ENCODE results near the gene CCDC191.

The CCDC191 gene

DNA sequence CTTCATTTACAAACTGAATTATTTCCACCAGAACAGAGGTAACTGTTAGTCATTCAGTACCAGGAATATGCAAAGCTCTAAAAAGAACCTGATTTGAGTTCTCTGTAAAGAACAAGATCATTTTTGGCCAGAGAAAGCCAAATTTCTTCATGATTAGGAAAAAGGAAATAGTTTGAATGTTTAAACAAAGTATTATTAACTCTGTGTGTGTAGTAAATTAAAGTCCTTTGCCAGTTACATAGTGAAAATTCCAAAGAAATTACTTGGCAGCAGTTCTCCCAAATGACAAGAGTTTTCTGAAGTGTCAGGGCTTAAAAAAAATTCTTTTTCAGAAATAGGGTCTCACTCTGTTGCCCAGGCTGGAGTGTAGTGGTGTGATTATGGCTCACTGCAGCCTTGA is 24.7 kb upstream of the CCDC191 start:
- CTCF ChIA-PET = no interaction called here
- TF ChIP-seq ARNT (IDR thresholded peaks at IDR 0.05) (no peak), FOXA1 (IDR thresholded peaks at IDR 0.05) (no peak), ZNF384 (IDR thresholded peaks at IDR 0.05) (no peak), FOXK2 (IDR thresholded peaks at IDR 0.05) (no peak), HDGF (IDR thresholded peaks at IDR 0.05; ENCODE audit: borderline replicate concordance) (no peak), SUZ12 (IDR thresholded peaks at IDR 0.05) (no peak), NFRKB (IDR thresholded peaks at IDR 0.05) (no peak), FOXM1 (IDR thresholded peaks at IDR 0.05; ENCODE audit: borderline replicate concordance) (no peak), BHLHE40 (IDR thresholded peaks at IDR 0.05; ENCODE audit: borderline replicate concordance) (no peak), ELF4 (IDR thresholded peaks at IDR 0.05) (no peak), CTBP1 (IDR thresholded peaks at IDR 0.05; ENCODE audit: borderline replicate concordance) (no peak), L3MBTL2 (conservative IDR thresholded peaks at IDR 0.05) (no peak), LEF1 (IDR thresholded peaks at IDR 0.05; ENCODE audit: borderline replicate concordance) (no peak), TARDBP (IDR thresholded peaks at IDR 0.05) (no peak)
- TF ChIP-seq, protein P1, sequence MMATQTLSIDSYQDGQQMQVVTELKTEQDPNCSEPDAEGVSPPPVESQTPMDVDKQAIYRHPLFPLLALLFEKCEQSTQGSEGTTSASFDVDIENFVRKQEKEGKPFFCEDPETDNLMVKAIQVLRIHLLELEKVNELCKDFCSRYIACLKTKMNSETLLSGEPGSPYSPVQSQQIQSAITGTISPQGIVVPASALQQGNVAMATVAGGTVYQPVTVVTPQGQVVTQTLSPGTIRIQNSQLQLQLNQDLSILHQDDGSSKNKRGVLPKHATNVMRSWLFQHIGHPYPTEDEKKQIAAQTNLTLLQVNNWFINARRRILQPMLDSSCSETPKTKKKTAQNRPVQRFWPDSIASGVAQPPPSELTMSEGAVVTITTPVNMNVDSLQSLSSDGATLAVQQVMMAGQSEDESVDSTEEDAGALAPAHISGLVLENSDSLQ (IDR thresholded peaks at IDR 0.05) = no peak
- DNase-seq (ENCODE audit: extremely low spot score) = no peak
- POLR2A ChIA-PET = no interaction called here

DNA sequence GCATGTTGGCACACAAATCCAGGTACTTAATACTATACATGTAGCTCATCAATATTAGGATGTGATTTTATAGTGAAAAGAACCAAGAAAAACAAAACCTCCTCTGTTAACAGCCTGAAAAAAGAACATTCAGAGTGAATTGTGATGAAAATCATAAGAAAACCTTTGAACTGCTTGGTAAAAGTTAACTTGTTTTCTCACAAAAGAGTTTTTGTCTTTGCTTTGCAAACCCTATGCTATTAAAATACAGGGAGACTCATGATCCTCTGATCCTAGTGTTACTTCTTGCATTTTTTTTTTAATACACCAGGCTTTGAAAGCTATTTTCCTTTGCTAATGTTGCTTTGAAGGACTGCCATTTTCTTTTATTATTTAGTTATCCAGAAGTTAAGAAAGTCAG is 23.9 kb upstream of the CCDC191 start:
- no peak for DNase-seq (ENCODE audit: extremely low spot score)
- ChIA-PET POLR2A (no interaction called here), CTCF (interaction anchor here (0.6 kb wide), 1 partner anchor 20 kb away, joined by 7 read pairs; no protein-coding TSS in a partner anchor)
- TF ChIP-seq SUZ12 (IDR thresholded peaks at IDR 0.05) (no peak), BHLHE40 (IDR thresholded peaks at IDR 0.05; ENCODE audit: borderline replicate concordance) (no peak)
- TF ChIP-seq, protein P1 (IDR thresholded peaks at IDR 0.05) = no peak

DNA sequence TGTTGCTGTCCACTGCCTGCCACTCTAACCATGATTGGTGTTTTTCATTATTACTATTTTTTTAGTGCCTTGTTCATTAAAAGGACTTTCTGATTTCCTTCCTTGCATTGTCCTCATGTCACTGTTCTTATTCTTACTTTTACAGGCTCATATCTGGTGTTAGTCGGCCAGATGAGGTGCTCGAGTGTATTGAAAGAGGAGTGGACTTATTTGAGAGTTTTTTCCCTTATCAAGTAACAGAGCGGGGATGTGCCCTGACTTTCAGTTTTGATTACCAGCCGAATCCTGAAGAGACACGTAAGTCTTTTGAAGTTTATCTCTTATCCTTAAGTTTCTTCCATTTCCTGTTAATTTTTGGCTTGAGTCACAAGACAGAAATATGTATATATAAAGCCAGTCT is 23.4 kb upstream of the CCDC191 start:
- ChIA-PET CTCF (interaction anchor here (0.6 kb wide), 1 partner anchor 21 kb away, joined by 7 read pairs; no protein-coding TSS in a partner anchor), POLR2A (no interaction called here)
- TF ChIP-seq NFRKB (IDR thresholded peaks at IDR 0.05) = no peak
- no peak for TF ChIP-seq FOXK2 (IDR thresholded peaks at IDR 0.05)
- no peak for TF ChIP-seq ELF4 (IDR thresholded peaks at IDR 0.05)
- no peak for TF ChIP-seq BHLHE40 (IDR thresholded peaks at IDR 0.05; ENCODE audit: borderline replicate concordance)
- TF ChIP-seq CTBP1 (IDR thresholded peaks at IDR 0.05; ENCODE audit: borderline replicate concordance) = no peak
- no peak for TF ChIP-seq FOXA1 (IDR thresholded peaks at IDR 0.05)
- DNase-seq (ENCODE audit: extremely low spot score) = no peak

DNA sequence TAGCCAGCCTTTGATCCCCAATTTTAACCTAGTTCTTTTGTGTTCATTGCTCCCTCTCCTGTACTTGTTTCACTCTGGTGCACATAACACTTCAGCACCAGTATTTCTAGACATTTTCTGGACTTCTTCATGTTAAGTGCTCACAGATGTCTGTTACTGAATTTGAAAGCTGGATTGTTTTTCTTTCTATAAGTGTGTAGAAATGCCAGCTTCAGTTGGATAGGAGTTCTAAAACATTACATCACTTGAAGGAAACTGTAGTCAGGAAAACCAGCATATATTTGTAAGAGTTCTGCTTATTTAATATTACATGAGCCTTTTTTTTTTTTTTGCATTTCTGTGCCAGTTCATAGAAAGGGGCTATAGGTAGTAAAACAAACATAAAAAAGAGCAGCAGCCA is 21.8 kb upstream of the CCDC191 start:
- no peak for DNase-seq (ENCODE audit: extremely low spot score)
- CTCF ChIA-PET = no interaction called here
- POLR2A ChIA-PET = no interaction called here
- TF ChIP-seq BHLHE40 (IDR thresholded peaks at IDR 0.05; ENCODE audit: borderline replicate concordance) = no peak
- no peak for TF ChIP-seq SP1 (IDR thresholded peaks at IDR 0.05)
- TF ChIP-seq LEF1 (IDR thresholded peaks at IDR 0.05; ENCODE audit: borderline replicate concordance) = no peak
- no peak for TF ChIP-seq ELF4 (IDR thresholded peaks at IDR 0.05)
- no peak for TF ChIP-seq ARNT (IDR thresholded peaks at IDR 0.05)
- TF ChIP-seq SUZ12 (IDR thresholded peaks at IDR 0.05) = no peak
- no peak for TF ChIP-seq CTBP1 (IDR thresholded peaks at IDR 0.05; ENCODE audit: borderline replicate concordance)
- no peak for TF ChIP-seq L3MBTL2 (conservative IDR thresholded peaks at IDR 0.05)
- no peak for TF ChIP-seq HDGF (IDR thresholded peaks at IDR 0.05; ENCODE audit: borderline replicate concordance)
- TF ChIP-seq NFRKB (IDR thresholded peaks at IDR 0.05) = no peak
- TF ChIP-seq FOXK2 (IDR thresholded peaks at IDR 0.05) = no peak
- no peak for TF ChIP-seq FOXA1 (IDR thresholded peaks at IDR 0.05)
- TF ChIP-seq FOXM1 (IDR thresholded peaks at IDR 0.05; ENCODE audit: borderline replicate concordance) = no peak
- no peak for TF ChIP-seq ZNF384 (IDR thresholded peaks at IDR 0.05)
- TF ChIP-seq TARDBP (IDR thresholded peaks at IDR 0.05) = no peak
- TF ChIP-seq, protein P1 (IDR thresholded peaks at IDR 0.05) = no peak

DNA sequence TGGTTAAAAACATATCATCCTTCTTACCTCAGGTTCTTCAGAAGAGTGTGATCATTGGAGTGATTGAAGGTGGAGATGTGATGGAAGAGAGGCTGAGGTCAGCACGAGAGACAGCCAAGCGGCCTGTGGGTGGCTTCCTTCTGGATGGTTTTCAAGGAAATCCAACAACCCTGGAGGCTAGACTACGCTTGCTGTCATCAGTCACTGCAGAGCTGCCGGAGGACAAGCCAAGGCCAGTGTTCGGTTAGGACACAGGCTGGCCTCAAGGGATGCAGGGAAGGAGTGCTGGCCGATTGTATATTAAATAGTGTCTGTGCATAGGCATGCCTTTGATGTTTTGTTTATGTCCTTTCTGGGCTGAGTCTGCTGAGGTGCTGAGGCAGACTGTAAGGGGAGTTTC is 20.4 kb upstream of the CCDC191 start:
- ChIA-PET POLR2A (no interaction called here), CTCF (no interaction called here)
- DNase-seq (ENCODE audit: extremely low spot score) = no peak
- TF ChIP-seq HDGF (IDR thresholded peaks at IDR 0.05; ENCODE audit: borderline replicate concordance) (no peak), FOXK2 (IDR thresholded peaks at IDR 0.05) (no peak), FOXM1 (IDR thresholded peaks at IDR 0.05; ENCODE audit: borderline replicate concordance) (no peak), LEF1 (IDR thresholded peaks at IDR 0.05; ENCODE audit: borderline replicate concordance) (no peak), ZNF384 (IDR thresholded peaks at IDR 0.05) (no peak), SUZ12 (IDR thresholded peaks at IDR 0.05) (no peak), TARDBP (IDR thresholded peaks at IDR 0.05) (no peak), SP1 (IDR thresholded peaks at IDR 0.05) (no peak), BHLHE40 (IDR thresholded peaks at IDR 0.05; ENCODE audit: borderline replicate concordance) (no peak), ARNT (IDR thresholded peaks at IDR 0.05) (no peak), L3MBTL2 (conservative IDR thresholded peaks at IDR 0.05) (no peak), ELF4 (IDR thresholded peaks at IDR 0.05) (no peak)
- TF ChIP-seq, protein P1 (IDR thresholded peaks at IDR 0.05) = no peak

DNA sequence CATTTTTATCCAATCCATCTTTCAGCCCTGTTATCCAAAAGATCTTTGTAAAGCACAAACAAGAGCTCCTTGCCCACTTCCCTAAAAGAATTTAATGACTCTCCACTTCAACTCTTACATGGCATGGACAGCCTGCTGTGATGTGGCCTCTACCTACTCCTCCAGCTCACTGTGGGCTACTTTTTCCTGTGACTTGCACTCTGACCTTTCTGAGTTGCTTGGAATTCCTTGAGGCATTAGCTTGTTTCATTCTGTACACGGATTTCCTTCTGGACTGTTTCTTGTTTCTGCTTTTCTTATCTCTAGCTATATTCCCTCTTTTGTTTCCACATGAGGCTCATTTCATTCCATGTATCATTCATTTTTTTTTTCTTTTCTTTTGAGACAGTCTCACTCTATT is 15.5 kb upstream of the CCDC191 start:
- TF ChIP-seq BHLHE40 (IDR thresholded peaks at IDR 0.05; ENCODE audit: borderline replicate concordance) = no peak
- TF ChIP-seq FOXA1 (IDR thresholded peaks at IDR 0.05) = no peak
- no peak for TF ChIP-seq L3MBTL2 (conservative IDR thresholded peaks at IDR 0.05)
- TF ChIP-seq ELF4 (IDR thresholded peaks at IDR 0.05) = no peak
- no peak for TF ChIP-seq ZNF384 (IDR thresholded peaks at IDR 0.05)
- no peak for TF ChIP-seq SP1 (IDR thresholded peaks at IDR 0.05)
- no peak for TF ChIP-seq SUZ12 (IDR thresholded peaks at IDR 0.05)
- no peak for TF ChIP-seq NFRKB (IDR thresholded peaks at IDR 0.05)
- TF ChIP-seq, protein P1 (IDR thresholded peaks at IDR 0.05) = no peak
- no peak for TF ChIP-seq FOXK2 (IDR thresholded peaks at IDR 0.05)
- no peak for TF ChIP-seq CTBP1 (IDR thresholded peaks at IDR 0.05; ENCODE audit: borderline replicate concordance)
- no peak for TF ChIP-seq TARDBP (IDR thresholded peaks at IDR 0.05)
- TF ChIP-seq LEF1 (IDR thresholded peaks at IDR 0.05; ENCODE audit: borderline replicate concordance) = no peak
- no peak for TF ChIP-seq HDGF (IDR thresholded peaks at IDR 0.05; ENCODE audit: borderline replicate concordance)
- TF ChIP-seq ARNT (IDR thresholded peaks at IDR 0.05) = no peak
- CTCF ChIA-PET = no interaction called here

More for the DNA sequence above, 15.5 kb upstream of the CCDC191 start:
- POLR2A ChIA-PET = no interaction called here
- DNase-seq (ENCODE audit: extremely low spot score) = no peak

All from HEK293T (cell line).